Ishikawa (cell line): ENCODE data around the gene CEBPG.

Source experiments
- CEBPB ChIP-seq: IDR thresholded peaks from 2 replicates; pipeline ENCODE4 v1.6.1; 2012
- CREB1 ChIP-seq: IDR thresholded peaks from 2 replicates; pipeline ENCODE4 v1.6.1; 2012; ENCODE audit warnings: low read depth
- EP300 ChIP-seq: IDR thresholded peaks from 2 replicates; pipeline ENCODE4 v1.6.1; 2012; ENCODE audit warnings: borderline replicate concordance
- FOXM1 ChIP-seq: IDR thresholded peaks from 2 replicates; pipeline ENCODE4 v1.6.1; 2012; ENCODE audit warnings: low read depth, borderline replicate concordance
- RAD21 ChIP-seq: IDR thresholded peaks from 2 replicates; pipeline ENCODE4 v1.6.1; 2012; ENCODE audit warnings: low read depth
- TEAD4 ChIP-seq: IDR thresholded peaks from 2 replicates; pipeline ENCODE4 v1.6.1; 2012
- YY1 ChIP-seq: IDR thresholded peaks from 2 replicates; pipeline ENCODE4 v1.6.1; 2012; ENCODE audit warnings: low read depth
- ZBTB7A ChIP-seq: IDR thresholded peaks from 2 replicates; pipeline ENCODE4 v1.6.1; 2012; ENCODE audit warnings: low read depth
- TF ChIP-seq, protein P1 (sequence below): IDR thresholded peaks from 2 replicates; pipeline ENCODE4 v1.6.1; 2012
- TF ChIP-seq, protein P2 (sequence below): IDR thresholded peaks from 2 replicates; pipeline ENCODE4 v1.6.1; 2012; ENCODE audit warnings: low read depth, mild to moderate bottlenecking
- TF ChIP-seq, protein P3 (sequence below): IDR thresholded peaks from 2 replicates; pipeline ENCODE4 v1.6.1; 2012

DNA sequence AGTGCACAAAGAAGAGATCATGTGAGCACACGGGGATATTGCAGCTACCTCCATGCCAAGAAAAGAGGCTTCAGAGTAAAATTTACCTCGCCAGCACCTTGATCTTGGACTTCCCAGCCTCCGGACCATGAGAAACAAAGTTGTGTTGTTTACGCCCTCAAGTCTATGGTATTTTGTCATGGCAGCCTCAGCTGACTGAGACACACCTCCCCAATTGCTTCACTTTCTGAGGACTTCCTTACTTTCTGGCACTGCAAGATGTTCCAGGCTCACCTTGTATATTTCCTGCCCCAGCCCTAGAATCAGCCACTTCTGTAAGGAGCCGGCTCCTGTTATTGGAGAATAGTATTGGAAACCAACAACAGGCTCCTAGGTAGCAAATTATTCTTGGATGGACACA, 6.6 kb upstream of the CEBPG start:
- TF ChIP-seq RAD21 (no peak), EP300 (no peak), YY1 (no peak), CREB1 (no peak), ZBTB7A (no peak), CEBPB (no peak), FOXM1 (no peak), TEAD4 (no peak)
- TF ChIP-seq, protein P1, sequence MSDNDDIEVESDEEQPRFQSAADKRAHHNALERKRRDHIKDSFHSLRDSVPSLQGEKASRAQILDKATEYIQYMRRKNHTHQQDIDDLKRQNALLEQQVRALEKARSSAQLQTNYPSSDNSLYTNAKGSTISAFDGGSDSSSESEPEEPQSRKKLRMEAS, result no peak
- TF ChIP-seq, protein P2, sequence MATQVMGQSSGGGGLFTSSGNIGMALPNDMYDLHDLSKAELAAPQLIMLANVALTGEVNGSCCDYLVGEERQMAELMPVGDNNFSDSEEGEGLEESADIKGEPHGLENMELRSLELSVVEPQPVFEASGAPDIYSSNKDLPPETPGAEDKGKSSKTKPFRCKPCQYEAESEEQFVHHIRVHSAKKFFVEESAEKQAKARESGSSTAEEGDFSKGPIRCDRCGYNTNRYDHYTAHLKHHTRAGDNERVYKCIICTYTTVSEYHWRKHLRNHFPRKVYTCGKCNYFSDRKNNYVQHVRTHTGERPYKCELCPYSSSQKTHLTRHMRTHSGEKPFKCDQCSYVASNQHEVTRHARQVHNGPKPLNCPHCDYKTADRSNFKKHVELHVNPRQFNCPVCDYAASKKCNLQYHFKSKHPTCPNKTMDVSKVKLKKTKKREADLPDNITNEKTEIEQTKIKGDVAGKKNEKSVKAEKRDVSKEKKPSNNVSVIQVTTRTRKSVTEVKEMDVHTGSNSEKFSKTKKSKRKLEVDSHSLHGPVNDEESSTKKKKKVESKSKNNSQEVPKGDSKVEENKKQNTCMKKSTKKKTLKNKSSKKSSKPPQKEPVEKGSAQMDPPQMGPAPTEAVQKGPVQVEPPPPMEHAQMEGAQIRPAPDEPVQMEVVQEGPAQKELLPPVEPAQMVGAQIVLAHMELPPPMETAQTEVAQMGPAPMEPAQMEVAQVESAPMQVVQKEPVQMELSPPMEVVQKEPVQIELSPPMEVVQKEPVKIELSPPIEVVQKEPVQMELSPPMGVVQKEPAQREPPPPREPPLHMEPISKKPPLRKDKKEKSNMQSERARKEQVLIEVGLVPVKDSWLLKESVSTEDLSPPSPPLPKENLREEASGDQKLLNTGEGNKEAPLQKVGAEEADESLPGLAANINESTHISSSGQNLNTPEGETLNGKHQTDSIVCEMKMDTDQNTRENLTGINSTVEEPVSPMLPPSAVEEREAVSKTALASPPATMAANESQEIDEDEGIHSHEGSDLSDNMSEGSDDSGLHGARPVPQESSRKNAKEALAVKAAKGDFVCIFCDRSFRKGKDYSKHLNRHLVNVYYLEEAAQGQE, result no peak
- TF ChIP-seq, protein P3, sequence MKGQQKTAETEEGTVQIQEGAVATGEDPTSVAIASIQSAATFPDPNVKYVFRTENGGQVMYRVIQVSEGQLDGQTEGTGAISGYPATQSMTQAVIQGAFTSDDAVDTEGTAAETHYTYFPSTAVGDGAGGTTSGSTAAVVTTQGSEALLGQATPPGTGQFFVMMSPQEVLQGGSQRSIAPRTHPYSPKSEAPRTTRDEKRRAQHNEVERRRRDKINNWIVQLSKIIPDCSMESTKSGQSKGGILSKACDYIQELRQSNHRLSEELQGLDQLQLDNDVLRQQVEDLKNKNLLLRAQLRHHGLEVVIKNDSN, result no peak
